A673 (cell line): Measurements from ENCODE around the gene NEAT1.

Experiments
- EZH2 ChIP-seq: fragments of 200-600 bp; sonication (generic); IDR thresholded peaks from 2 replicates; pipeline ENCODE4 v1.6.1; 2017; ENCODE audit warnings: borderline replicate concordance, low read depth, mild to moderate bottlenecking, mixed read lengths, antibody characterized with exemption, low read length; ENCODE audit not compliant: poor library complexity, severe bottlenecking
- TF ChIP-seq, protein P1 (sequence below): fragments of 300-800, 200-600 bp; sonication (generic); conservative IDR thresholded peaks from 2 replicates; pipeline ENCODE4 v1.5.1; 2017; ENCODE audit warnings: low read depth, mild to moderate bottlenecking, antibody characterized with exemption, low read length, moderate library complexity, mixed read lengths

DNA sequence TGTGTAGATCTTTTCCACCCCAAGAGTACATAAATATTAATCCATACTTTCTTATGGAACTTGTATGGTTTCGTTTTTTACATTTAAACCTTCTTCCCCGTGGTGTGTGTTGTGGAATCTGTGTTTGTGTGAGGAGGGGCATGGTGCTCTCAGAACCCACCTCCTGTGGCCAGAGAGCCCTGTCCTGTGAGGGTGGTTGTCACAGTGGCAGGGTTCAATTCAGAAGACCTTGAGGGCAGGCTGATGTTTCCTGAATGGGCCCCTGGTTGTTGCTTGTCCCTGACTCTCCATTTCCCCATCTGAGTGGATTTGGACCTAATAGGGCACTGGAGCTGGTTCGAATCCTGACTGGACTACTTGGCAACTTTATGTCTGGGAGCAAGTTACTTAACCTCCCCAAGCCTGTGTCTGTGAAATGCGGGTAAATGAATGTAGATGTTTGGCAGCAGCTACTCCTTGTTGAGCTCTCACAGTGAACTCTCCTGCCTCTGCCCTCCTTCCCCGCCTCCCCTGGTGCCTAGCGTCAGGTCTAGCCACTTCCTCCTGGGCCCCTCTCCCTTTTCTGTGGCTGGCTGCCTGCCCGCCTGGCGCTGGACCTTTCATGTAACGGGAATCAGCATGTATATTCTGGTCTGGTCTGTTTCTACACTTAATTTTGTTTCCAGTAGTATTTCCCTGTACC is 7.3 kb downstream of the NEAT1 start:
- TF ChIP-seq EZH2, result no peak
- TF ChIP-seq, protein P1, sequence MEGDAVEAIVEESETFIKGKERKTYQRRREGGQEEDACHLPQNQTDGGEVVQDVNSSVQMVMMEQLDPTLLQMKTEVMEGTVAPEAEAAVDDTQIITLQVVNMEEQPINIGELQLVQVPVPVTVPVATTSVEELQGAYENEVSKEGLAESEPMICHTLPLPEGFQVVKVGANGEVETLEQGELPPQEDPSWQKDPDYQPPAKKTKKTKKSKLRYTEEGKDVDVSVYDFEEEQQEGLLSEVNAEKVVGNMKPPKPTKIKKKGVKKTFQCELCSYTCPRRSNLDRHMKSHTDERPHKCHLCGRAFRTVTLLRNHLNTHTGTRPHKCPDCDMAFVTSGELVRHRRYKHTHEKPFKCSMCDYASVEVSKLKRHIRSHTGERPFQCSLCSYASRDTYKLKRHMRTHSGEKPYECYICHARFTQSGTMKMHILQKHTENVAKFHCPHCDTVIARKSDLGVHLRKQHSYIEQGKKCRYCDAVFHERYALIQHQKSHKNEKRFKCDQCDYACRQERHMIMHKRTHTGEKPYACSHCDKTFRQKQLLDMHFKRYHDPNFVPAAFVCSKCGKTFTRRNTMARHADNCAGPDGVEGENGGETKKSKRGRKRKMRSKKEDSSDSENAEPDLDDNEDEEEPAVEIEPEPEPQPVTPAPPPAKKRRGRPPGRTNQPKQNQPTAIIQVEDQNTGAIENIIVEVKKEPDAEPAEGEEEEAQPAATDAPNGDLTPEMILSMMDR, result no peak
